ENCODE measurements around the gene ARMC9.

The ARMC9 gene

GRCh38 chr2:231256494-231256893 is 58.1 kb downstream of the ARMC9 start:
- DNase-seq (ENCODE audit: low spot score): no peak
- TF ChIP-seq, protein P1, sequence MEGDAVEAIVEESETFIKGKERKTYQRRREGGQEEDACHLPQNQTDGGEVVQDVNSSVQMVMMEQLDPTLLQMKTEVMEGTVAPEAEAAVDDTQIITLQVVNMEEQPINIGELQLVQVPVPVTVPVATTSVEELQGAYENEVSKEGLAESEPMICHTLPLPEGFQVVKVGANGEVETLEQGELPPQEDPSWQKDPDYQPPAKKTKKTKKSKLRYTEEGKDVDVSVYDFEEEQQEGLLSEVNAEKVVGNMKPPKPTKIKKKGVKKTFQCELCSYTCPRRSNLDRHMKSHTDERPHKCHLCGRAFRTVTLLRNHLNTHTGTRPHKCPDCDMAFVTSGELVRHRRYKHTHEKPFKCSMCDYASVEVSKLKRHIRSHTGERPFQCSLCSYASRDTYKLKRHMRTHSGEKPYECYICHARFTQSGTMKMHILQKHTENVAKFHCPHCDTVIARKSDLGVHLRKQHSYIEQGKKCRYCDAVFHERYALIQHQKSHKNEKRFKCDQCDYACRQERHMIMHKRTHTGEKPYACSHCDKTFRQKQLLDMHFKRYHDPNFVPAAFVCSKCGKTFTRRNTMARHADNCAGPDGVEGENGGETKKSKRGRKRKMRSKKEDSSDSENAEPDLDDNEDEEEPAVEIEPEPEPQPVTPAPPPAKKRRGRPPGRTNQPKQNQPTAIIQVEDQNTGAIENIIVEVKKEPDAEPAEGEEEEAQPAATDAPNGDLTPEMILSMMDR (IDR thresholded peaks at IDR 0.05; ENCODE audit: extremely low read depth, insufficient read depth, missing control alignments): no peak
- in situ Hi-C loops (cut with MboI; ENCODE audit: low pct_unique_long_range_greater_than_20kb, low sequenced_read_pairs, unreplicated experiment): no loop called here

DNA sequence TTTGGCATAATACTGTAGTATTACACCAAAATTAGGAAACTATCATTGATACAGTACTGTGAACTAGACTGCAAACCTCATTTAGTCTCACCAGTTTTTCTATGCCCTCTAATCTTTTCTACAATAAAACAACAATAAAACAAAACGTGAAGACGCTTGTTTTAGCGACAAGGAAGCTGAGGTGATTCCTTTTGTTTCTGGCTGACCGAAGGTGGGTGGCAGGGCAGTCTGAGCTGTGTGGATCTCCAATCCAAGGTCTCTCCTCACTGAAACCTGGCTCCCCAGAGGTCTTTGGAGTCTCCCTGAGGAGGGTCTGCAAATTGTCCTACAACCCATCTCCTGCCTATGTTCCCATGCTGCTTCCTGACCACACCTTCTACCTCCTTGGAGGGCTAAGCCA is 59.3 kb downstream of the ARMC9 start:
- in situ Hi-C loops (cut with MboI; ENCODE audit: low pct_unique_long_range_greater_than_20kb, low sequenced_read_pairs, unreplicated experiment): no loop called here
- TF ChIP-seq, protein P1 (IDR thresholded peaks at IDR 0.05; ENCODE audit: extremely low read depth, insufficient read depth, missing control alignments): no peak
- no peak for DNase-seq (ENCODE audit: low spot score)

DNA sequence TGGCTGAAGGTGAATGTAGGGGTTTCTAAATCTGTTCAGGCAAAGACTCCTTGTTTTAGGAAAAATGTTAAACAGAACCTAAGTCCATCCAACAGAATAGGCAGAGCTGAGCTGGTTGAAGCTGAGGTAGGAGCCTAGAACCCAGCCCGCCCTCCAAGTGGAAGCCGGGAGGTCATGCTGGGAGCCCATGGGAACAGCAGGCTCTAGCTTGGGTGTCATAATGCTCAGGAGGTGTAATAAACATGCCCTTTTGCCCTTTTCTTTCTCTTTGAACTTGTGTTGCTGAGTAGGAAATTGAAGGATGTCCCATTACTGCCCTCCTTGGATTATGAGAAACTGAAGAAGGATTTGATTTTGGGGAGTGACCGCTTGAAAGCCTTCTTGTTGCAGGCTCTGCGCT is 60.3 kb downstream of the ARMC9 start:
- in situ Hi-C loops (cut with MboI; ENCODE audit: low pct_unique_long_range_greater_than_20kb, low sequenced_read_pairs, unreplicated experiment): no loop called here

GRCh38 chr2:231259104-231259503 is 60.7 kb downstream of the ARMC9 start:
- TF ChIP-seq, protein P1 (IDR thresholded peaks at IDR 0.05; ENCODE audit: extremely low read depth, insufficient read depth, missing control alignments): no peak
- DNase-seq (ENCODE audit: low spot score): no peak
- in situ Hi-C loops (cut with MboI; ENCODE audit: low pct_unique_long_range_greater_than_20kb, low sequenced_read_pairs, unreplicated experiment): no loop called here

More for the DNA sequence above, 60.3 kb downstream of the ARMC9 start:
- TF ChIP-seq, protein P1 (IDR thresholded peaks at IDR 0.05; ENCODE audit: extremely low read depth, insufficient read depth, missing control alignments): no peak
- no peak for DNase-seq (ENCODE audit: low spot score)

GRCh38 chr2:231260442-231261208 is 62.2 kb downstream of the ARMC9 start:
- in situ Hi-C loops (cut with MboI; ENCODE audit: low pct_unique_long_range_greater_than_20kb, low sequenced_read_pairs, unreplicated experiment): no loop called here
- TF ChIP-seq, protein P1 (IDR thresholded peaks at IDR 0.05; ENCODE audit: extremely low read depth, insufficient read depth, missing control alignments): no peak
- no peak for DNase-seq (ENCODE audit: low spot score)

DNA sequence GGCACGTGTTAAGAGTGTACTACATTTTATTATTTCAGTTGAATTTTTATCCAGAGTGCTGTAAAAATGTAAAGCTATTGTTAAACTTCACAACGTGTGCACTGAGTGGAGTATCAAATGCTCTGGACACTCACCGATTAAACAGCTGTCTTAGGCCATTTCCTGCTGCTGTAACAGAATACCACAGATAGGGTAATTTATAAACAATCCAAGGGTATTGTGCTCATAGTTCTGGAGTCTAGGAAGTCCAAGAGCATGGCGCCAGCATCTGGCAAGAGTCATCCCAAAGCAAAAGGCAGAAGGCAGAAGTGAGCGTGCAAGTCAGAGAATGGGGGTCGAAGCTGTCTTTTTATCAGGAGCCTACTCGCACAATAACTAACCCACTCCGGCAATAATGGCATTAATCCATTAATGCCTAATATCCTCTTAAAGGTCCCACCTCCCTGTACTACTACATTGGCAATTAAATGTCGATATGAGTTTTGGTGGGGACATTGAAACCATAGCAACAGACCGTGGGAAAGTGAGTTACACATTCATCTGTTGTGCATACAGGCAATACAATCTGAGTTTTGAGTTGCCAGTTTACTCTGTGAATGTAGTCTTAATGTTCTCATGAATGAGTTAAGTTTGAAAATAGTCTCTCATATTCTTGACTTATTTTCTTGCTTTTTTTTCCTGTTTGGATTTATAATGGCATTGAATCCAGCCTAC is 64.8 kb downstream of the ARMC9 start:
- TF ChIP-seq, protein P1 (IDR thresholded peaks at IDR 0.05; ENCODE audit: extremely low read depth, insufficient read depth, missing control alignments): no peak
- no peak for DNase-seq (ENCODE audit: low spot score)
- in situ Hi-C loops (cut with MboI; ENCODE audit: low pct_unique_long_range_greater_than_20kb, low sequenced_read_pairs, unreplicated experiment): no loop called here
